OCI-M2 (cell line): ENCODE results near the gene HOXC12.
A peak's percentile ranks its signal among the peaks of the same experiment; 100 is the strongest.

ENCODE experiments used
- DNase-seq: peaks from one replicate; lab custom pipeline; 2025; ENCODE audit not compliant: unreplicated experiment; lab: John Stamatoyannopoulos, UW

HOXC12 gene

DNA sequence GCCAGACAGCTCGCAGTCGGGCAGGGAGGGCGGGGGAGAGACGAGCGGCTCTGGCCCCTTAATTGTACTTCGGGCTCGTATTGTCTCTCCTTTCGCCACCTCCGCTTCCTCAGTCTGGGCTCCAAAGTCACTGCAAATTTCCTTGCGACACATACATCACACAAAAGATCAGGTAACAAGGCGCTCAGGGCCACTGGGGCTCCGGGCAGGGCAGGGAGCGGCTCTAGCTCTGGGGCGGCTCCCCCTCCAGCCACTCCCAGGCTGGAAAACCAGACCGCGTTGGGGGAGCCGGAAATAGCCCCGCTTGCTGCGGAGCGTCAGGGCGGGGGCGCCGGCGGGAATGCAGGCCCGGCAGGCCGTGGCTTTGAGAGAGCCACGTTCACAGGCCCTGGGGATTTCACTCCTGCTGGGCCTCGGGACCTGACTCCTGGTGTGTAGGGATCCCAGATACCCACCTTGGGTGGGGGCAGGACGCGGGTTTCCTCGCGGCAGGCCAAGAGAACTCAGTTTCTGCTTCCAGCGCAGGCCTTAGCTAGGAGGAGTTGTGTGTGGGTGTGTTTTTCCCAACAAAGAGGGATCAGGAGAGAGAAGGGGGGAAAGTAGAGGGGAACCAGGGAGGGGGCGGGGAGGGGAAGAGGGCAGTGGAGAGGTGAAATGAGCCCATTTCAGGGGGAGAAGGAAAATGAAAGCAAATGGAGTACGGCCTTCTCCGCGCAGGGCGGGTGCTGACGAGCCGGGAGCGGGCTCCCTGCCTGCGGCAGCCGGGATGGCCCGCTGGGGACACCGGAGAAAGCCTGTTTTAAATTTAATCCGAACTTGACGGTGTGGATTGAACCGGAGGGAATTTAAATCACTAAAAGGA lies 40.9 kb downstream of the HOXC12 start:
- DNase-seq = no peak

- no peak for DNase-seq
Measured at GRCh38 chr12:53996240-53997203, 41.8 kb downstream of the HOXC12 start.

GRCh38 chr12:53997204-53998109 lies 42.8 kb downstream of the HOXC12 start:
- no peak for DNase-seq

- no peak for DNase-seq
Measured at GRCh38 chr12:53998110-53998899, 43.6 kb downstream of the HOXC12 start.

- no peak for DNase-seq
Measured at GRCh38 chr12:53998900-53999236, 44.2 kb downstream of the HOXC12 start.

DNA sequence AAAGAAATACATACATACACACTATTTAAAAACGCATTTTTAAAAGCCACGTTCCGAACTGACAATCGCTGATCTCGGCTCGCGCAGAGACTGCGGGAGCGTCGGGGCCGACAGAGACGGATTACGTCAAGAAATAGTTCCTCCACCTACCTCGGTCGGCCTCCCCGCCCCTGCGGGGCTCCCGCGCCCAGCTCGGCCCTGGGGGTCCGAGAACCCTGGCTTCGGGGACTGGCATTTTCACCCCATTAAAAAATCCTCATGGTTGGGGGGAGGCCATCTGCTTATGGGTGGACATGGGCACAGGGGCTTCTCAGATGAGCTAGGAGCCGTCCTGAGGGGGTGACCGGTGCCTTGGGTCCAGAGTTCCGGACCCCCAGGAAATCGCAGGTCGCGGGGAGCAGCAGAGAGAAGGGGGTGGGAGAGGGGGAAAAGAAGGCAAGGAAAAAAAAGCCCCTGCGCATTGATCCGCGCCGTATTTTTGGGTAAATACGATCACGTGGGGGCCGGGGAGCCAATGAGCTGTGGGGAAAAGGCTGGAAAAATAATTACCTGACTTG lies 44.9 kb downstream of the HOXC12 start:
- no peak for DNase-seq

- DNase-seq = no peak
Measured at GRCh38 chr12:54000116-54001114, 45.7 kb downstream of the HOXC12 start, which contains the start of gene HOXC9. Gene HOXC9, plus strand, starts transcription at chr12:54000161. Its CDS starts 28 bp downstream, at chr12:54000189.

DNA sequence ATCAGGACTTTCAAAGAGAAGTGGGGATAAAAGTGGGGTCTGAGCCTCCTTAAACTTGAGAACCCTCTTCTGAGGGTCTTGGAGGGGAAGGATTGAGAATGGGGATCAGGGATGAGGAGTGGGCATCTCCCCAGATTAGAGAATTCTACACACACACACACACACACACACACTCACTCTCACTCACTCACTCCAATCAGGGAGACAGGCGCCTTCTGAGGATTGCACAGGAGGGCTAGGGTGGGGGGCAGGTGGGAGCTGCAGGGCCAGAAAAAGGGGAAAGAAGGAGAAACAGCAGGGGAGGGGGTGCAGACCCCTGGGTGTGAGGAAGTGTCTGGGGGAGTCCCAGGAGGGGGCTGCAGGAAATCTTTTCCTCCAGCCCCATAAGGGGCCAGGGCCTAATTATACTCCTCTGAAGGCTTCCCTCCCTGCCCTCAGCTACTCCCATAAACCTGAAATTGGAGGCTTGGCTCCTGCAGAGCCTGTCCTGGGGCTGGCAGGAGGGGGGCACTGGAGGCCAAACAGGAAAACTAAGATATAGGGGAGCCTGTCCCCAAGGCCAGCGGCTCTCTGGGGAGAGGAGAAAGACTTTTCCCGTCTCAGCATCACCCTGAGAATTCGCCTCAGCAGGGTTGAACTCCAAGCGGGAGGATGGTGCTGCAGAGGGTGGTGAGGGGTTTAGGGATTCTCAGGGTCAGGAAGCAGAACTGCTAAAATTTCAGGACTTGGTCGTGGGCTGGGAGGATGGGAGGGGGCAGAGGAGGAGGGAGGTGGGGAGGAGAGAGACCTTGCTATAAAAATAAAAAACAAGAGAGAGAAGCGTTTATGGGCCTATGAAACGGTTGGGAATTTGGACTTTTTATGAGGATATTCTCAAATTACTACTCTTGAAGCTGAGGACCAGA lies 46.8 kb downstream of the HOXC12 start:
- no peak for DNase-seq

- DNase-seq = no peak
Measured at GRCh38 chr12:54002278-54002914, 47.7 kb downstream of the HOXC12 start.

- no peak for DNase-seq
Measured at GRCh38 chr12:54002915-54003389, 48.2 kb downstream of the HOXC12 start.

GRCh38 chr12:54003625-54004024 lies 48.9 kb downstream of the HOXC12 start:
- no peak for DNase-seq

- DNase-seq = no peak
Measured at GRCh38 chr12:54004063-54004840, 49.5 kb downstream of the HOXC12 start.

- DNase-seq = no peak
Measured at GRCh38 chr12:54004841-54005530, 50.3 kb downstream of the HOXC12 start.

DNA sequence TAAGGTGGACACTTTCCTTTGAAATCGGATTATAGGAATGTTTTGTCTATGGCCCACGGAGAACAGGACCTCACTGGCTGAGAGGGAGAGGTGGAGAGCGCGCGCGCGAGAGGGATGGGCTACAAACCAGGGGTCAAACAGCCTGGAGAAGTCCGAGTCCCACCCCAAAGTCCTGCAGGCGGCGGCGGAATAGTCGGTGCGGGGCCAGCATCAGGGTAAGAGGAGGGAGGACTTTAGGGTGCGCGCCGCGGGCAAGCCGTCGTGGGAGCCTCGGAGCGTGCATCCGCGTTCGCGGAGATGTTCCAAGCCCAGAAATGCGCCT lies 50.8 kb downstream of the HOXC12 start:
- DNase-seq = no peak

GRCh38 chr12:54005853-54006558 lies 51.3 kb downstream of the HOXC12 start:
- DNase-seq = peak; percentile 25
